PC-9 (cell line): ENCODE measurements around the gene LCN9.

Experiments used
- CTCF ChIP-seq: fragments of 200-600 bp; sonication (generic); conservative IDR thresholded peaks from 2 replicates; pipeline ENCODE4 v1.6.1; 2017; ENCODE audit warnings: mixed run types, antibody characterized with exemption, mild to moderate bottlenecking, moderate library complexity
- EZH2 ChIP-seq: fragments of 200-600 bp; sonication (generic); IDR thresholded peaks from 2 replicates; pipeline ENCODE4 v1.8.0; 2017; ENCODE audit warnings: antibody characterized with exemption, low read depth

- TF ChIP-seq CTCF, result no peak
- no peak for TF ChIP-seq EZH2
Measured at GRCh38 chr9:135639196-135639595, 23.9 kb upstream of the LCN9 start, which contains the start of gene GLT6D1.
